H1 (cell line): ENCODE results near the gene WDR33. TPM values are rescaled to one million over a fixed set of nuclear protein-coding genes. Genes with fewer than 3 reads are reported as not detected.

ENCODE experiments used
- CTCF ChIA-PET: fragments of 300-600 bp; sonication (Branson Sonifier 250); formaldehyde crosslinking; loops from one replicate; lab custom pipeline; 2021; ENCODE audit not compliant: partially characterized antibody; lab: Charles Lee
- POLR2A ChIA-PET: fragments of 300-600 bp; sonication (Branson Sonifier 250); formaldehyde crosslinking; loops from one replicate; lab custom pipeline; 2021; ENCODE audit warnings: inconsistent platforms; ENCODE audit not compliant: partially characterized antibody; lab: Charles Lee
- DNase-seq, 2 experiments: peaks; one replicate each; pipeline versions ENCODE4 v3.0.0 to v3.0.0-alpha.2; 2010 to 2022; ENCODE audit warnings: low spot score in 2 of 2, low read depth in 1 of 2, mixed read lengths in 1 of 2
- FAIRE-seq: peaks from 2 replicates; lab custom pipeline; 2011; peaks lifted over from hg19 to GRCh38; lab: Jason Lieb, UNC
- H2AFZ ChIP-seq: 2 replicates; pipeline ENCODE4 v1.8.1; 2012; ENCODE audit warnings: low read length, inconsistent platforms
- H2AK5ac ChIP-seq: 2 replicates; pipeline ENCODE4 v1.6.1; 2013; ENCODE audit warnings: low read depth, low read length
- H2BK120ac ChIP-seq: replicated peaks from 2 replicates; pipeline ENCODE3; 2013; ENCODE audit warnings: low read depth, low read length, inconsistent platforms
- H2BK12ac ChIP-seq: 2 replicates; pipeline ENCODE4 v1.6.1; 2013; ENCODE audit warnings: low read depth, low read length
- H2BK15ac ChIP-seq: 2 replicates; pipeline ENCODE4 v1.6.1; 2013; ENCODE audit warnings: low read length
- H2BK20ac ChIP-seq: 2 replicates; pipeline ENCODE4 v1.6.1; 2013; ENCODE audit warnings: low read length
- H2BK5ac ChIP-seq: 2 replicates; pipeline ENCODE4 v1.6.1; 2013; ENCODE audit warnings: low read depth, low read length
- H3K14ac ChIP-seq: 2 replicates; pipeline ENCODE4 v1.6.1; 2013; ENCODE audit warnings: inconsistent platforms; ENCODE audit not compliant: insufficient read length
- H3K18ac ChIP-seq: 2 replicates; pipeline ENCODE4 v1.6.1; 2013; ENCODE audit warnings: low read length; ENCODE audit errors: extremely low read depth
- H3K23ac ChIP-seq: 2 replicates; pipeline ENCODE4 v1.6.1; 2013; ENCODE audit warnings: inconsistent platforms; ENCODE audit not compliant: insufficient read length
- H3K23me2 ChIP-seq: 2 replicates; pipeline ENCODE4 v1.6.1; 2013; ENCODE audit warnings: low read depth, low read length
- H3K27ac ChIP-seq: 2 replicates; pipeline ENCODE4 v1.6.1; 2011; ENCODE audit warnings: low read depth, low read length, inconsistent platforms
- H3K27me3 ChIP-seq, 4 experiments: replicated peaks in 1 of 4; 1 replicate in 1 of 4; 2 replicates in 3 of 4; pipeline versions ENCODE4 v1.6.1 to v1.8.1; 2011 to 2013; ENCODE audit warnings: low read length in 3 of 4, mild to moderate bottlenecking in 3 of 4, inconsistent platforms in 2 of 4, mixed read lengths in 2 of 4, moderate library complexity in 1 of 4; ENCODE audit not compliant: control insufficient read depth in 3 of 4, insufficient read depth in 3 of 4; ENCODE audit errors: extremely low read depth in 1 of 4
- H3K36me3 ChIP-seq, 4 experiments: 2 replicates each; pipeline versions ENCODE4 v1.6.1 to v1.8.1; 2011 to 2013; ENCODE audit warnings: mild to moderate bottlenecking in 4 of 4, low read length in 3 of 4, moderate library complexity in 2 of 4, control low read depth in 1 of 4, inconsistent platforms in 1 of 4; ENCODE audit not compliant: insufficient read depth in 4 of 4, control insufficient read depth in 2 of 4
- H3K4ac ChIP-seq: replicated peaks from 2 replicates; pipeline ENCODE3; 2013; ENCODE audit warnings: low read length, low read depth, mixed read lengths, inconsistent platforms; ENCODE audit not compliant: insufficient read length
- H3K4me1 ChIP-seq, 4 experiments: replicated peaks in 1 of 4; 1 replicate in 1 of 4; 2 replicates in 3 of 4; pipeline versions ENCODE4 v1.6.1 to v1.8.1; 2011 to 2013; ENCODE audit warnings: low read length in 3 of 4, inconsistent platforms in 2 of 4, mixed read lengths in 1 of 4; ENCODE audit not compliant: insufficient read depth in 4 of 4, control insufficient read depth in 3 of 4
- H3K4me2 ChIP-seq, 2 experiments: 2 replicates each; pipeline versions ENCODE4 v1.6.1 to v1.8.1; 2011 to 2013; ENCODE audit warnings: low read depth in 2 of 2, low read length in 2 of 2, control low read depth in 1 of 2, inconsistent platforms in 1 of 2, mild to moderate bottlenecking in 1 of 2; ENCODE audit not compliant: insufficient read depth in 1 of 2
- H3K4me3 ChIP-seq, 4 experiments: fragments of 200-600, 300-600 bp in 1 of 4; sonication (generic), shearing (Covaris generic), sonication (Bioruptor Twin) in 1 of 4; 2 replicates each; pipeline versions ENCODE4 v1.5.1 to v1.8.1; 2011 to 2016; ENCODE audit warnings: low read length in 4 of 4, low read depth in 3 of 4, control low read depth in 2 of 4, inconsistent platforms in 2 of 4, mild to moderate bottlenecking in 2 of 4, mixed read lengths in 1 of 4, moderate library complexity in 1 of 4; ENCODE audit not compliant: insufficient read depth in 2 of 4; ENCODE audit errors: extremely low read depth in 1 of 4
- H3K56ac ChIP-seq: replicated peaks from 2 replicates; pipeline ENCODE3; 2013; ENCODE audit warnings: low read depth, mild to moderate bottlenecking, mixed read lengths, low read length, inconsistent platforms; ENCODE audit not compliant: insufficient read length
- H3K79me1 ChIP-seq: 2 replicates; pipeline ENCODE4 v1.6.1; 2013; ENCODE audit warnings: low read depth, low read length, control low read depth
- H3K79me2 ChIP-seq, 2 experiments: 2 replicates each; pipeline versions ENCODE4 v1.6.1 to v1.8.1; 2012 to 2013; ENCODE audit warnings: low read length in 2 of 2, mild to moderate bottlenecking in 2 of 2, inconsistent platforms in 1 of 2; ENCODE audit not compliant: insufficient read depth in 2 of 2, control insufficient read depth in 1 of 2
- H3K9ac ChIP-seq, 4 experiments: replicated peaks in 1 of 4; 1 replicate in 1 of 4; 2 replicates in 3 of 4; pipeline versions ENCODE4 v1.6.1 to v1.8.1; 2011 to 2013; ENCODE audit warnings: low read depth in 3 of 4, low read length in 3 of 4, control low read depth in 2 of 4, mild to moderate bottlenecking in 2 of 4, moderate library complexity in 2 of 4, inconsistent platforms in 1 of 4; ENCODE audit errors: extremely low read depth in 1 of 4
- H3K9me3 ChIP-seq, 2 experiments: 2 replicates each; pipeline versions ENCODE4 v1.6.1 to v1.8.1; 2012 to 2013; ENCODE audit warnings: mild to moderate bottlenecking in 2 of 2, moderate library complexity in 2 of 2, control low read depth in 1 of 2, inconsistent platforms in 1 of 2, low read depth in 1 of 2, low read length in 1 of 2, mixed read lengths in 1 of 2; ENCODE audit not compliant: insufficient read depth in 2 of 2
- H4K20me1 ChIP-seq, 2 experiments: replicated peaks in 1 of 2; 2 replicates each; pipeline versions ENCODE3 to v1.8.1; 2011 to 2013; ENCODE audit warnings: inconsistent platforms in 2 of 2, low read length in 2 of 2, mild to moderate bottlenecking in 1 of 2; ENCODE audit not compliant: insufficient read depth in 2 of 2, control insufficient read depth in 1 of 2
- H4K5ac ChIP-seq: 2 replicates; pipeline ENCODE4 v1.6.1; 2013; ENCODE audit warnings: low read length, low read depth, mixed read lengths, inconsistent platforms; ENCODE audit not compliant: insufficient read length
- H4K8ac ChIP-seq: 2 replicates; pipeline ENCODE4 v1.8.0; 2013; ENCODE audit warnings: mild to moderate bottlenecking, moderate library complexity, low read length, inconsistent platforms; ENCODE audit not compliant: insufficient read depth; ENCODE audit errors: extremely low read depth
- H4K91ac ChIP-seq: replicated peaks from 2 replicates; pipeline ENCODE3; 2013; ENCODE audit warnings: low read length, mixed read lengths, inconsistent platforms; ENCODE audit not compliant: insufficient read length
- BCL11A ChIP-seq, 2 experiments: IDR thresholded peaks; one replicate each; pipeline ENCODE4 v1.6.1; 2011; ENCODE audit warnings: low read depth in 2 of 2, low read length in 2 of 2, mild to moderate bottlenecking in 2 of 2
- CEBPB ChIP-seq: IDR thresholded peaks from 2 replicates; pipeline ENCODE4 v1.6.1; 2012; ENCODE audit warnings: low read depth, low read length
- CTBP2 ChIP-seq: IDR thresholded peaks from 2 replicates; pipeline ENCODE4 v1.7.0; 2011; ENCODE audit warnings: borderline replicate concordance, mild to moderate bottlenecking, moderate library complexity, mixed read lengths, low read length; ENCODE audit not compliant: insufficient read depth, insufficient read length
- EP300 ChIP-seq, 2 experiments: IDR thresholded peaks; 1 replicate in 1 of 2; 2 replicates in 1 of 2; pipeline ENCODE4 v1.6.1; 2011 to 2012; ENCODE audit warnings: low read depth in 2 of 2, low read length in 2 of 2, mild to moderate bottlenecking in 2 of 2, borderline replicate concordance in 1 of 2, inconsistent platforms in 1 of 2, moderate library complexity in 1 of 2
- EZH2 ChIP-seq: fragments of 200-600 bp; sonication (generic); IDR thresholded peaks from 2 replicates; pipeline ENCODE4 v1.7.1; 2012; ENCODE audit warnings: low read depth, mild to moderate bottlenecking, moderate library complexity, low read length, inconsistent platforms; ENCODE audit not compliant: severe bottlenecking
- HDAC2 ChIP-seq, 2 experiments: fragments of 300-600 bp in 1 of 2; sonication (generic) in 1 of 2; IDR thresholded peaks; 2 replicates each; pipeline ENCODE4 v1.6.1; 2011 to 2012; ENCODE audit warnings: low read depth in 2 of 2, low read length in 2 of 2, mild to moderate bottlenecking in 2 of 2, moderate library complexity in 2 of 2, borderline replicate concordance in 1 of 2, inconsistent platforms in 1 of 2
- KDM1A ChIP-seq: fragments of 200-600, 300-600 bp; sonication (generic); IDR thresholded peaks from 2 replicates; pipeline ENCODE4 v1.7.1; 2016; ENCODE audit warnings: mild to moderate bottlenecking, low read length, borderline replicate concordance
- PHF8 ChIP-seq: fragments of 200-600 bp; sonication (generic); conservative IDR thresholded peaks from 2 replicates; pipeline ENCODE4 v1.7.1; 2012; ENCODE audit warnings: low read depth, mild to moderate bottlenecking, inconsistent platforms, low read length, moderate library complexity
- POLR2A ChIP-seq, 2 experiments: IDR thresholded peaks; 1 replicate in 1 of 2; 2 replicates in 1 of 2; pipeline ENCODE4 v1.6.1; 2011; ENCODE audit warnings: low read depth in 2 of 2, low read length in 2 of 2, mild to moderate bottlenecking in 2 of 2; ENCODE audit errors: control extremely low read depth in 1 of 2
- RXRA ChIP-seq: IDR thresholded peaks from 2 replicates; pipeline ENCODE4 v1.6.1; 2011; ENCODE audit warnings: low read depth, mild to moderate bottlenecking, low read length, moderate library complexity; ENCODE audit not compliant: insufficient read depth
- SAP30 ChIP-seq: fragments of 300-600 bp; sonication (generic); IDR thresholded peaks from 2 replicates; pipeline ENCODE4 v1.7.1; 2012; ENCODE audit warnings: low read length, moderate library complexity, mild to moderate bottlenecking, inconsistent platforms; ENCODE audit not compliant: insufficient read depth, insufficient replicate concordance
- SIX5 ChIP-seq: IDR thresholded peaks from 2 replicates; pipeline ENCODE4 v1.6.1; 2011; ENCODE audit warnings: mild to moderate bottlenecking, low read depth, low read length
- WGBS, 2 experiments: shearing (Covaris generic) in 1 of 2; methylation state at CpG; one replicate each; pipeline versions ENCODE4 v1.1.6 to v1.1.7; 2013 to 2015; ENCODE audit warnings: low lambda C conversion rate in 2 of 2, mixed read lengths in 2 of 2, inconsistent platforms in 1 of 2, low coverage in 1 of 2, missing lambda C conversion rate in 1 of 2; ENCODE audit not compliant: insufficient replicate concordance in 2 of 2, insufficient coverage in 1 of 2, insufficient read length in 1 of 2; ENCODE audit errors: extremely low coverage in 1 of 2, missing lambda C conversion rate in 1 of 2; 5-methylcytosine and 5-hydroxymethylcytosine counted together
- polyA plus RNA-seq, 7 experiments: library from polyadenylated mRNA; depleted of rRNA in 3 of 7; stranded (reverse) in 5 of 7; unstranded in 2 of 7; fragments of >200 nt in 5 of 7; fragments of 200-250 nt in 2 of 7; gene quantifications; 1 replicate in 5 of 7; 2 replicates in 1 of 7; 4 replicates in 1 of 7; pipeline versions ENCODE4 v1.2.1 to v1.2.3, GENCODE V29; 2011 to 2013; ENCODE audit warnings: missing spikeins in 2 of 7, mixed read lengths in 2 of 7
- total RNA-seq: library from RNA; stranded (reverse); fragmentation: NEBNext Ultra II Directional; extraction: Animal tissue kit (Norgen Biotek cat#: 25700); gene quantifications from 2 replicates; pipeline ENCODE4 v1.2.1, GENCODE V29; 2021

Gene WDR33
- total and polyA plus RNA-seq, 2 of the 8 experiments (the other 6 are each of a cell fraction or from before 2014, with no cell fraction given), result 18.1 to 82.7 TPM

GRCh38 chr2:127820080-127820668 lies 9.2 kb upstream of the WDR33 start:
- H2BK12ac ChIP-seq, result no peak overlapping the region
- H3K4me3 ChIP-seq, result no peak overlapping the region
- POLR2A ChIA-PET, result interaction anchor here (1.2 to 1.7 kb wide), 2 partner anchors 10 to 305 kb away, joined by 4 to 7 read pairs; no protein-coding TSS in a partner anchor
- peaks cover 32 to 38% of the 10 kb centered on the region in 2 experiments for H3K9me3 ChIP-seq
- no peaks in the 10 kb centered on the region for H4K20me1 ChIP-seq
- CTCF ChIA-PET, result interaction anchor here (1.3 to 1.4 kb wide), 2 partner anchors 22 to 229 kb away, joined by 3 read pairs; no protein-coding TSS in a partner anchor
- H3K23me2 ChIP-seq, result no peaks in the 10 kb centered on the region
- H3K23ac ChIP-seq, result no peak overlapping the region
- no peak overlapping the region for H3K4ac ChIP-seq
- DNase-seq (peak in 1 of 2 experiments; percentile 55), FAIRE-seq (no peak)
- H2BK15ac ChIP-seq, result no peak overlapping the region
- no peaks in the 10 kb centered on the region for H3K4me1 ChIP-seq
- no peaks in the 10 kb centered on the region; a peak in 1 of 8 replicates for H3K36me3 ChIP-seq
- no peaks in the 10 kb centered on the region for H3K79me1 ChIP-seq
- no peak overlapping the region for H2BK20ac ChIP-seq
- H2AK5ac ChIP-seq, result no peak overlapping the region
- no peak overlapping the region for H3K14ac ChIP-seq
- H4K91ac ChIP-seq, result no peak overlapping the region
- H3K4me2 ChIP-seq, result no peak overlapping the region
- WGBS, 2 experiments, result 79% methylated on average over 6 of the region's 6 CpGs; no CpG with 5 or more reads in 1 of the 2 experiments
- no peaks in the 10 kb centered on the region for H3K27me3 ChIP-seq
- H4K5ac ChIP-seq, result no peak overlapping the region
- no peak overlapping the region for H3K56ac ChIP-seq
- H2BK120ac ChIP-seq, result no peak overlapping the region
- H2BK5ac ChIP-seq, result no peak overlapping the region
- H3K18ac ChIP-seq, result no peak overlapping the region
- H3K9ac ChIP-seq, result no peak overlapping the region
- no peak overlapping the region for H4K8ac ChIP-seq
- no peak overlapping the region for H2AFZ ChIP-seq
- no peak overlapping the region for H3K27ac ChIP-seq
- H3K79me2 ChIP-seq, result no peaks in the 10 kb centered on the region
- TF ChIP-seq CEBPB, result no peak
- no peak for TF ChIP-seq POLR2A (IDR thresholded peaks at IDR 0.05; ENCODE audit: control extremely low read depth in 1 of 2, low read depth in 2 of 2, low read length in 2 of 2)
- TF ChIP-seq SIX5, result no peak
- TF ChIP-seq EZH2, result no peak
- no peak for TF ChIP-seq RXRA
- no peak for TF ChIP-seq EP300 (IDR thresholded peaks at IDR 0.05; ENCODE audit: borderline replicate concordance in 1 of 2, low read depth in 2 of 2, low read length in 2 of 2)
- TF ChIP-seq CTBP2, result no peak
- no peak for TF ChIP-seq HDAC2 (IDR thresholded peaks at IDR 0.05; ENCODE audit: borderline replicate concordance in 1 of 2, low read depth in 2 of 2, low read length in 2 of 2)
- no peak for TF ChIP-seq SAP30
- no peak for TF ChIP-seq PHF8
- no peak for TF ChIP-seq KDM1A
- no peak for TF ChIP-seq BCL11A (IDR thresholded peaks at IDR 0.05; ENCODE audit: low read depth in 2 of 2, low read length in 2 of 2)
